SK-N-SH treated with all-trans-retinoic acid at 6 μM for 48 hours (cell line): Measurements from ENCODE around the gene PASD1.
"Not testable (repeated sequence)": the region's sequence is repeated elsewhere in the genome, so short reads cannot be mapped to it uniquely, and the experiment has no call there.

Experiments used
- ATAC-seq: fragments of 200-7000 bp; cut with Tn5 transposase; 3 replicates; pipeline ENCODE4 v1.9.1; 2020; ENCODE audit warnings: mild to moderate bottlenecking, moderate library complexity
- ARNTL ChIP-seq: fragments of 450-650 bp; formaldehyde crosslinking; IDR thresholded peaks from 2 replicates; pipeline ENCODE4 v1.5.0; 2020; ENCODE audit warnings: low read depth, mild to moderate bottlenecking, moderate library complexity, borderline replicate concordance
- BACH2 ChIP-seq: fragments of 250-450 bp; sonication (Bioruptor Pico); IDR thresholded peaks from 2 replicates; pipeline ENCODE4 v1.9.0; 2021; ENCODE audit warnings: mild to moderate bottlenecking, borderline replicate concordance
- CREB5 ChIP-seq: fragments of 250-450 bp; sonication (Bioruptor Pico); IDR thresholded peaks from 2 replicates; pipeline ENCODE4 v1.5.1; 2020; ENCODE audit warnings: low read depth, mild to moderate bottlenecking, moderate library complexity
- CSDC2 ChIP-seq: fragments of 250-450 bp; sonication (Bioruptor Pico); IDR thresholded peaks from 2 replicates; pipeline ENCODE4 v1.5.0; 2020; ENCODE audit warnings: mild to moderate bottlenecking, moderate library complexity
- CSRNP3 ChIP-seq: fragments of 250-450 bp; sonication (Bioruptor Pico); IDR thresholded peaks from 2 replicates; pipeline ENCODE4 v1.5.1; 2021; ENCODE audit warnings: mild to moderate bottlenecking, moderate library complexity
- ESRRG ChIP-seq: fragments of 250-450 bp; sonication (Bioruptor Pico); IDR thresholded peaks from 2 replicates; pipeline ENCODE4 v1.6.1; 2021; ENCODE audit warnings: mild to moderate bottlenecking
- GLIS3 ChIP-seq: fragments of 250-450 bp; sonication (Bioruptor Pico); IDR thresholded peaks from 2 replicates; pipeline ENCODE4 v1.5.0; 2020; ENCODE audit warnings: mild to moderate bottlenecking, moderate library complexity
- ISL1 ChIP-seq: fragments of 250-450 bp; sonication (Bioruptor Pico); IDR thresholded peaks from 2 replicates; pipeline ENCODE4 v2.1.2; 2022; ENCODE audit warnings: mild to moderate bottlenecking, moderate library complexity
- OSR1 ChIP-seq: fragments of 250-450 bp; sonication (Bioruptor Pico); IDR thresholded peaks from 2 replicates; pipeline ENCODE4 v1.8.0; 2022; ENCODE audit warnings: moderate library complexity, mild to moderate bottlenecking, inconsistent platforms
- PATZ1 ChIP-seq: fragments of 250-450 bp; sonication (Bioruptor Pico); IDR thresholded peaks from 2 replicates; pipeline ENCODE4 v1.8.0; 2020; ENCODE audit warnings: mild to moderate bottlenecking, moderate library complexity, borderline replicate concordance
- POU6F1 ChIP-seq: fragments of 250-450 bp; sonication (Bioruptor Pico); IDR thresholded peaks from 2 replicates; pipeline ENCODE4 v1.8.0; 2021; ENCODE audit warnings: low read depth, mild to moderate bottlenecking, moderate library complexity, borderline replicate concordance
- PPARA ChIP-seq: fragments of 250-450 bp; sonication (Bioruptor Pico); IDR thresholded peaks from 2 replicates; pipeline ENCODE4 v1.5.0; 2020; ENCODE audit warnings: mild to moderate bottlenecking, borderline replicate concordance
- RARB ChIP-seq: fragments of 250-450 bp; sonication (Bioruptor Pico); IDR thresholded peaks from 2 replicates; pipeline ENCODE4 v1.8.0; 2021; ENCODE audit warnings: mild to moderate bottlenecking, moderate library complexity
- SNAI2 ChIP-seq: fragments of 250-450 bp; sonication (Bioruptor Pico); IDR thresholded peaks from 2 replicates; pipeline ENCODE4 v1.5.0; 2020; ENCODE audit warnings: mild to moderate bottlenecking, moderate library complexity
- TCF4 ChIP-seq: fragments of 250-450 bp; sonication (Bioruptor Pico); IDR thresholded peaks from 2 replicates; pipeline ENCODE4 v1.8.0; 2021; ENCODE audit warnings: mild to moderate bottlenecking, moderate library complexity, borderline replicate concordance
- TOX ChIP-seq: fragments of 250-450 bp; sonication (Bioruptor Pico); IDR thresholded peaks from 2 replicates; pipeline ENCODE4 v1.8.0; 2021; ENCODE audit warnings: mild to moderate bottlenecking, moderate library complexity, borderline replicate concordance
- TSHZ2 ChIP-seq: fragments of 250-450 bp; sonication (Bioruptor Pico); IDR thresholded peaks from 2 replicates; pipeline ENCODE4 v1.5.0; 2020; ENCODE audit warnings: mild to moderate bottlenecking, moderate library complexity
- ZC3H10 ChIP-seq: fragments of 250-450 bp; sonication (Bioruptor Pico); IDR thresholded peaks from 2 replicates; pipeline ENCODE4 v1.5.1; 2021; ENCODE audit warnings: mild to moderate bottlenecking, moderate library complexity
- ZFP3 ChIP-seq: fragments of 250-450 bp; sonication (Bioruptor Pico); IDR thresholded peaks from 2 replicates; pipeline ENCODE4 v1.5.0; 2020; ENCODE audit warnings: mild to moderate bottlenecking, moderate library complexity
- ZFP30 ChIP-seq: fragments of 450-650 bp; formaldehyde crosslinking; IDR thresholded peaks from 2 replicates; pipeline ENCODE4 v1.5.0; 2022; ENCODE audit warnings: mild to moderate bottlenecking, moderate library complexity
- ZNF565 ChIP-seq: fragments of 450-650 bp; formaldehyde crosslinking; conservative IDR thresholded peaks from 2 replicates; pipeline ENCODE4 v1.5.0; 2020; ENCODE audit warnings: low read depth, mild to moderate bottlenecking, moderate library complexity
- ZNF70 ChIP-seq: fragments of 450-650 bp; formaldehyde crosslinking; IDR thresholded peaks from 2 replicates; pipeline ENCODE4 v1.5.0; 2020; ENCODE audit warnings: mild to moderate bottlenecking, moderate library complexity
- ZNF8 ChIP-seq: fragments of 450-650 bp; formaldehyde crosslinking; IDR thresholded peaks from 2 replicates; pipeline ENCODE4 v1.5.0; 2020; ENCODE audit warnings: mild to moderate bottlenecking, moderate library complexity

The PASD1 gene

GRCh38 chrX:151570561-151570960, 7.1 kb downstream of the PASD1 start:
- ATAC-seq, result no peak
- TF ChIP-seq ESRRG (CRISPR knock-in tag), result no peak
- no peak for TF ChIP-seq ISL1 (CRISPR knock-in tag)
- TF ChIP-seq BACH2 (CRISPR knock-in tag), result no peak
- no peak for TF ChIP-seq TCF4 (CRISPR knock-in tag)
- TF ChIP-seq SNAI2 (CRISPR knock-in tag), result no peak
- TF ChIP-seq RARB (CRISPR knock-in tag), result no peak
- TF ChIP-seq CSRNP3 (CRISPR knock-in tag), result no peak
- no peak for TF ChIP-seq POU6F1 (CRISPR knock-in tag)
- no peak for TF ChIP-seq TSHZ2 (CRISPR knock-in tag)
- TF ChIP-seq OSR1 (CRISPR knock-in tag), result no peak
- no peak for TF ChIP-seq ARNTL (CRISPR knock-in tag)
- TF ChIP-seq ZC3H10 (CRISPR knock-in tag), result no peak
- no peak for TF ChIP-seq ZNF8 (CRISPR knock-in tag)
- no peak for TF ChIP-seq PATZ1
- no peak for TF ChIP-seq ZFP3 (CRISPR knock-in tag)
- TF ChIP-seq GLIS3, result no peak
- TF ChIP-seq CREB5 (CRISPR knock-in tag), result no peak
- no peak for TF ChIP-seq PPARA (CRISPR knock-in tag)
- TF ChIP-seq ZNF565 (CRISPR knock-in tag), result no peak

GRCh38 chrX:151593384-151593783, 29.9 kb downstream of the PASD1 start:
- ATAC-seq, result not testable (repeated sequence)

- no peak for ATAC-seq
- TF ChIP-seq CSDC2 (CRISPR knock-in tag) (no peak), ZNF70 (CRISPR knock-in tag) (no peak), RARB (CRISPR knock-in tag) (no peak), ISL1 (CRISPR knock-in tag) (no peak), GLIS3 (no peak), ARNTL (CRISPR knock-in tag) (no peak), ZFP30 (no peak), BACH2 (CRISPR knock-in tag) (no peak), ZFP3 (CRISPR knock-in tag) (no peak), CSRNP3 (CRISPR knock-in tag) (no peak), CREB5 (CRISPR knock-in tag) (no peak), TOX (CRISPR knock-in tag) (no peak), OSR1 (CRISPR knock-in tag) (no peak), ESRRG (CRISPR knock-in tag) (no peak), ZNF8 (CRISPR knock-in tag) (no peak), POU6F1 (CRISPR knock-in tag) (no peak)
These were observed 32.8 kb downstream of the PASD1 start for GRCh38 chrX:151596282-151596681.
